Hematopoietic multipotent progenitor cell treated with erythropoietin and hydrocortisone succinate and interleukin-3 and kit ligand, for 6 days (in vitro differentiated cells): ENCODE data around the gene BCO1.

Experiments used
- DNase-seq: peaks from one replicate; pipeline ENCODE4 v3.0.0-alpha.2; 2015

Gene BCO1

DNA sequence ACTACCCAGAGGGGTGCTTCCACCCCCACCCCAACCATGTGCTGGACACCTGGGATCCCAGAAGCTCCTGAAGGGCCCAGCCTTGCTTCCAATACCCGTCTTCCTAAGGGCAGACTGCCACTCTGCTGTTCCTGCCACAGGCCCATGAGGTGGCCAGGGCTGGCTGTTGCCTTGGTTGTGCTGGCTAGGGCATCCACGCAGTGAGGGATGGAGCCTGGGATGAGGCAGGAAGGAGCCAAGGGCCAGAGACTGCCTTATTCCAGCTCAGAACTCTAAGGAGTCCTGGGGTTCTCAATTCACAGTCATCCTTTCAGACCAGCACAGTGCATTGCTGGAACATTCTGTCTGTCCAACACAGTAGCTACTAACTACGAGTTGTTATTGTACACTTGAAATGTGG is 37.8 kb downstream of the BCO1 start:
- DNase-seq, result no peak

DNA sequence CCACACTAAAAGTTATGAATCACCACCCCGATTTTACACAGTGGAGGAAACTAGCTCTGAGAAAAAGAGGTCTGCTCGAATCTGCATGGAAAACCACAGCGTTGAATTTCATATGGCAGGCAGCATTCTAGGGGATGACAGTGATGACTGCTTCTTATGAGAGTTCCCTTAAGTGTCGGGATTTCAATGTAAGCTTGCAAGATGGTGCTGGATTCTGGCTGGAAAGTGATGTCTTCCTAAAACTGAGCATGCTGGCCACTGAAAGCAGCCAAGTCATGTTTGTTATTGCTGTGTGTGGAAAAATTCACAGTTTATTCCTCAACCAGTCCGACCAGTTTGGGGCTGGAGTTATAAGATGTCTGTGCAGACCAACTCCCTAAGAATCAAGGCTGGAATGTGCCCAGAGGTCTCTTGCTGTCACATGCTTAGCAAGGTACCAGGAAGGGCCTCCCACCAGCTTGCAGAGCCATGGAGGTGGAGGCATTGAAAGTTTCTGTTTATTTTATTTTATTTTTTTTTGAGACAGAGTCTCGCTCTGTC is 39.1 kb downstream of the BCO1 start:
- DNase-seq, result no peak

DNA sequence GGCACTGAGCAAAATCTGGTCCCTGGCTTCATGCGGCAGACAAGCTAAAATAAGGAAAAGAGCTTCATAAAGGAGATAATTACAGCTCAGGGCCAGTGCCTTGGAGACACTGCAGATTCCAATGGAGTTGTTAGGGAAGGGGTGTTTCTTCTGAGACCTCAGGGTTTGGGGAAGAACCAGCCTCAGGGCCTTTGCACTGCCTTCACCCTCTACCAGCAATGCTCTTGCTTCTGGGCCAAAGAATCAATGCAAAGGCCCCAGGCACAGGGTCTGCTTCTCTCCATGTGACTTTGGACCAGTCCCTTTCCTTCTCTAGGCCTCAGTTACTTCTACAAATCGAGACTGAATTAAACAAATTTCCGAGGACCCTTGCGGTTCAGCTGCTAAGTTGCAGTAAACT is 40.0 kb downstream of the BCO1 start:
- DNase-seq, result no peak

DNA sequence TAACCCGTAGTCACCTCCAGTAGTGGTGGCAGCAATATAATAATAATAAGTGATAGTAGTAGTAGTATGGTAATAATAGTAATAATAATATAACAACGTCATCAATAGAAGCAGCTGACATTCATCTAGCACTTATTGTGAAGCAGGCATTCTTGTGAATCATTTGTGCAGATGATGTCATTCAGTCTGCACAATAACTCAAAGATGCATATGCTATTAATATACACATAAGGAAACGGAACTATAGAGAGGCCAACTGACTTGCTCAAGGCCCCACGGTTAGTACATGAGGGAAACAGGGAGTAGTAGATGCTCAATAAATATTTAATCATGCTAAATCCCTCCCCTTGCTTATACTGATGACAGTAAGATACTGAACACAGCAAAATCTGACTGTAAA is 40.9 kb downstream of the BCO1 start:
- DNase-seq, result no peak

DNA sequence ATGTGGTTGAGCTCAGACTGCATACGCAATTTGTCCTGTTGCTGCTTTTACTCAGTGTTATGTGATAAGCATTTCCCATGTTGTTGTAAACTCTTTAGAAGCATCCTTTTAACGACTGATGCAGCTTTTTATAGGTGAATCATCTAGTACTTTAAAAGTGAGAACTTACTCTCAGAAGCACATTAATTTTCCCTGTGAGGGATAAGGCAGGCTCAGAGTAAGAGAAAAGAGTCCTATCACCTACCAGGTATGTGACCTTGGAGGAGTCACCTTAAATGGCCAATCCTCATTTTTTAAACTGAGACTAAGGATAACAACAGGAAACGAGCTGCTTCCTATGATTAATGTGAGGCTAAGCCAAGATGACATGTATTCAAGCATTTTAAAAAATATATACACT is 41.9 kb downstream of the BCO1 start:
- no peak for DNase-seq

DNA sequence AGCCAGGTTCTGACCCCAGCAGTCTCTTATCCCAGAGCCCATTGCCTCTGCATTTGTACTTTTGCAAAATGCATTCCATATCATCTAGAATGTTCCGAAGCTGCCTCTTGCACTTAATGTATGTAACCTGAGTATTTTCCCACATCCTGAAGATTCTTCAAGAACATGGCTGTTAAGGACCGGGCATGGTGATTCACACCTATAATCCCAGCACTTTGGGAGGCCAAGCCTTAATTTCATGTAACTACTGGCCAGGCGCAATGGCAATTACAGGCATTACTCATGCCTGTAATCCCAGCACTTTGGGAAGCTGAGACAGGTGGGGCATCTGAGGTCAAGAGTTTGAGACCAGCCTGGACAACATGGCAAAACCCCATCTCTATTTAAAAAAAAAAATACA is 44.6 kb downstream of the BCO1 start:
- no peak for DNase-seq

DNA sequence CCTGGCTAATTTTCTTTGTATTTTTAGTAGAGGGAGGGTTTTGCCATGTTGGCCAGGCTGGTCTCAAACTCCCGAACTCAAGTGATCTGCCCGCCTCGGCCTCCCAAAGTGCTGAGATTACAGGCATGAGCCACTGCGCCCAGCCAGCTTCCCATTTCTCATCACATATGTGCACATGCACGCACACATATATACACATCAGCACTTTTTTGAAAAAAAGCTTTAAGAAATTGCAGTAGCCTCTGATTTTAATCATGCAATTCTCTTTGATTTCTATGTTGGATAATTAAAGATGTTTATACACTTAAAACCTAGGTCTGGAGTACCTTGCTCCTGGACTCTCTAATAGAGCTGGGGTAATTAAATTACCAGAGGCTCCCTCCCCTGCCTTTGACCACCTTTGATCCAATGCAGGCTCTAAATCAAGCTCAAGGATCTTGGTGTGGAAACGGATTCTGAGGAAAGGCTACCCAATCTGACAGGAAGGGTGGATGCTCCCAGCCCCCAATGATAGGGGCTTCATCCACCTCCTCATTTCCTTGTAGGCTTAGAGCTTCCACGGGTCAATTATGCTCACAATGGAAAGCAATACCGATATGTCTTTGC is 46.6 kb downstream of the BCO1 start:
- DNase-seq, result no peak

DNA sequence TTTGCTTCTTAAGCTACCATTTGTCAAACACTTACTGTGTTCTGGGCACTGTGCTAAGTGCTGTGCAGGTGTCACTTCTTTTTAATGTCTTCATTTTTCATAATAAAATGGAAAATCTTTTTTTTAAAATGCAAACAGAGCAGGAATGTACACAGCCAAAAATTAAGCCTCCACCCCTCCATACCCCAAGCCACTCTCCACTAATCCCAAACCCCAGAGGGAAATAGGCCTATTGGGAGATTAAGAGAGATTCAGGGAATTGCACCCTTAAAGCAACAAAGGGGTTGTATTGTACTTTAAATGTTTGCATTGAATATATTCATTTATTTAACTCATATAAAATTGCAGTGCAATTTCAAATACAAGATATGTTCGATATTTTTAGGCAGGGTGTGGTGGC is 47.7 kb downstream of the BCO1 start:
- DNase-seq, result no peak

DNA sequence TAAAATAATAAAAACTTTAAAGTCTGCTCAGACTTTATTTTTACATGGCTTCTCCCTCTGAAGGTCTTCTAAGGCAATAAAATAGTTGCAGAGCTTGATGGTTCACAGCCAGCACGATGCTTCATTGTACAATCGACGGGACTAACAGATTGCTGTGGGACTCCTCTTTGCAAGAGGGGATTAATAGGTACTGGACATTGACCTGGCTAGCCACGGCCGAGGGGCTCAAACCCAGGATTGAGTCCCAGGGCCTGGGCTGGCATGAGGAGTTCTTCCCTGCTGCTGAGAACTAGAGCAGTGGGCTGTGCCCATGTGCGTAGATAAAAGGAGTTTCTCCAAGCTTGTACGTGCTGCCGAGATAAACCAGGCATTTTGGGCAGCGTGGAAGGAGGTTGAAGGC is 52.6 kb downstream of the BCO1 start:
- no peak for DNase-seq

DNA sequence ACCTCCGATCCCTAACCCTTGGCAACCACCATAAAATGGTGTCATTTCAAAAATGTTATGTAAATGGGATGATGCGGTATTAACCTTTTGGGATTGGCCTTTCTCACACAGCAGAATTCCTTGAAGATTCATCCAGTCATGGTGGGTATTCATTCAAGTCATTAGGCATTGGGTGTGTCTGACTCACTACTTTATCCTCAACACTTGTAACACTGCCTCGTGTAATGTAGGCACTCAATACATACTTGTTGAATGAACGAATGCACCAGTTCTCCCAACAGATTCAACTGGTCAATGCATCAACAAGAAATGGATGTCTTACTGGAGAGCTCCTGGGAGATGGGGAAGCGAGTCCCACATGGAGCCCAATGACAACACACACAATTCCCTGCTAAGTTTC is 54.4 kb downstream of the BCO1 start:
- DNase-seq, result no peak

DNA sequence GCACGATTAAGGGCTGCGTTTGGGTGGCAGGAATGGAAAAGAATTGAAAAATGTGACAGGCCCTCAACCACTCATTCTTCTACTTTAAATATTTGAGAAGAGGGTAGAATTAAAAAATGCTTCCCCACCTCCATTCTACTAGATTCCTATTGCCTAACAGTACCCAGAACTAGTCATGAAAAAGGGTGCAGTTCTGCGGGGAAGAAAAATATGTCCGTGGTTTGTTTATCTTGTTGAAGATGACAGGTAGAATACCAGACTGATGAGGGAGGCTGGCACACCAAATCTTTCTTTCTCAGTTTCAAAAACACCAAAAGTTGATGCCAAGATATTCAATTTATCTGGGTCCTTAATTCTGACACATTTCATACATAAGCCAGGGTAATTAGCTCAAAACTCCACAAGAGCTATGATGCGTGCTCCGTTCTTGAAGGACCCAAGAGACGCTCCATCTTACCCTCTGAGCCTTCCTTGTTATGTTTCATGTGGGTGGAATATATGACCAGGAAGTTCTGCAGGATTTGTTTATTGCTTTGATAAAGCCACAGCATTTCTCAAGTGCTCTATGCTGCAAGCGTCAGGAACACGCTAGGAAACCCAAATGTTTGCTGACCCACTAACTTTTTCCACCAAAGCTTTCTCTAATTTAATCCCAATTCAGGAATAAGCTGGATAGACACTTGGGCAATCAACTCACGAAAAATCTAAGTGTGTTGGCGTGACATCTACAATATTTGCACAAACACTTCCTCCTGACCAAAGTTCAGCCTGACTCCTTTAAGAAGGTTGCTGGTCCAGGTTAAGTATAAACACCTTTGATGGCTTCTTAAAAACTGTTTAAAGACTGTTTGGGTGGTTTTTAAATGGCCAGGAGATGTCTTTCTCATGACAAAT is 55.7 kb downstream of the BCO1 start:
- DNase-seq, result no peak

DNA sequence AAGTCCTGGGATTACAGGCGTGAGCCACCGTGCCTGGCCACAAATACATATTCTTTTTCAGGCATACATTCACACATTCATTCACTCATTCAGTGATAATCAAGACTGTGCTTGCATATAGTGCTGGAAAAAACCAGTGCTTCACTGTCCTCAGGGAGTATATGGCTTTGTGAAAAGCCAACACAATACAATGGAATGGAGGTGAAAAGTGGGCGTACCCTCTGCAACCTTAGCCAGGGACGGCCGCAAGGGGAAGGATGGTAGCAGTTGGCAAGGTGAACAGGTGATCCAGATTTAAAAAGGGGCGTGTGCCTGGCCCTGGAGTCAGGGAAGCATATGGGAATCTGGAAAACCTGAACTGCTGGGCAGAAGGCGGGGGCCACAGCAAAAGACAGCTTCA is 58.1 kb downstream of the BCO1 start:
- no peak for DNase-seq

DNA sequence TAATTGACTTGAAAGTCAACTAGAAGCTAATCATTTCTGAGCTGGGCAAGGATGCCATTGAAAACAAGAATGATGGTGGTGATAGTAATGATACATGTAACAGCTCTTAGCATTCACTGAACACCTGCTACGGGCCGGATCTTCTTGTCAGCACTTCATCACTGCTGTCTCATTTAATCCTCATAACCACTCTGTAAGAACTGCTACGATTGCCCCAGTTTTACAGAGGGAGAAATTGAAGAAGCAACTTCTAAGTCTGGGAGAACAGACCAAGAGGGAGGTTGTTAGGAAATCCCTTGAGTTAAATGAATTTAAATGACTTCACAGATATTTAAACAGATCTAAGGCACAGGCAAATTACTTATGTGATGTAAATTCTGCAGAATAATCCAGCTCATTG is 69.3 kb downstream of the BCO1 start:
- DNase-seq, result no peak

DNA sequence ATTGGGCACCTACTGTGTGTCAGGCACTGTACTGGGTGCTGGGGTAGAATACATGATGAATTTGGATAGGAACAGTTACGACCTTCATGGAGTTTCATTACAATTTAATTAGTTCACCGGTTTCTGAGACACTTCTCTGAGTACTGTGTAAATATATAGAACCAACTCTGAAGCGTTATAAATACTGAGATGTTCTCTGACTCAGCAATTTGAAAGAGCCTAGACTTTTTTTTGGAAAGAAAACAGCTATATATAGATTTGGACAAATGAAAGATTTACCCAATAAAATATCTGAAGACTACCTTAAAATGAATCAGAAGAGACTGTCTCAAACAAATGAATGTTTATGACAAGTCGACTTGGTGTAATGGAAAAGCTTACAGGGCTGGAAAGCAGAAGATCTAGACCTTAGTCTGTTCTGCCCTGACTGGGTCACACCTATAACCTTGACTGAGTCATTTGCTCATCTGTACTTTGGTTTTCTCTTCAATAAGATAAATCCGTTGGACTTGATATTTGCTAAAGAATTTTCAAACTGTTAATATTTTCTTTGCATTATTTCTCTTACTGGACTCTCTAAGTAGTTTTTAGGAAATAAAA is 71.7 kb downstream of the BCO1 start:
- DNase-seq, result no peak

DNA sequence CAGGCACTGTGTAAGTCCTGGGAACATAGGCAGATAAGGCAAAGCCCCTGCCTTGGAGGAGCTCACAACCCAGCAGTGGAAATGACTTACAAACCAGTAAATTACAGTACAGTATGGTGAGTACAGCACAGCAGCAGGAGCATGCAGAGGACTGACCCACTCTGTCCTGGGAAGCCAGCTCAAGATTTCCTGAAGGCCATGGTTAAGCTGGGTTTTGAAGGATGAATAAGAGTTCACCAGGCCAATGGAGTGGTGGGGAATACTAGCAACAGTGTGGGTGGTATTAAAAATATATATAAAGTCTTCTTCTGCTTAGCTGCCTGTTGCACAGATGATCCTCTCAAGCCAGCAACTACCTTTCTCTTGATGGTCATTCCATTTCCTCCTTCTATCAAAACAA is 73.3 kb downstream of the BCO1 start:
- DNase-seq, result no peak

DNA sequence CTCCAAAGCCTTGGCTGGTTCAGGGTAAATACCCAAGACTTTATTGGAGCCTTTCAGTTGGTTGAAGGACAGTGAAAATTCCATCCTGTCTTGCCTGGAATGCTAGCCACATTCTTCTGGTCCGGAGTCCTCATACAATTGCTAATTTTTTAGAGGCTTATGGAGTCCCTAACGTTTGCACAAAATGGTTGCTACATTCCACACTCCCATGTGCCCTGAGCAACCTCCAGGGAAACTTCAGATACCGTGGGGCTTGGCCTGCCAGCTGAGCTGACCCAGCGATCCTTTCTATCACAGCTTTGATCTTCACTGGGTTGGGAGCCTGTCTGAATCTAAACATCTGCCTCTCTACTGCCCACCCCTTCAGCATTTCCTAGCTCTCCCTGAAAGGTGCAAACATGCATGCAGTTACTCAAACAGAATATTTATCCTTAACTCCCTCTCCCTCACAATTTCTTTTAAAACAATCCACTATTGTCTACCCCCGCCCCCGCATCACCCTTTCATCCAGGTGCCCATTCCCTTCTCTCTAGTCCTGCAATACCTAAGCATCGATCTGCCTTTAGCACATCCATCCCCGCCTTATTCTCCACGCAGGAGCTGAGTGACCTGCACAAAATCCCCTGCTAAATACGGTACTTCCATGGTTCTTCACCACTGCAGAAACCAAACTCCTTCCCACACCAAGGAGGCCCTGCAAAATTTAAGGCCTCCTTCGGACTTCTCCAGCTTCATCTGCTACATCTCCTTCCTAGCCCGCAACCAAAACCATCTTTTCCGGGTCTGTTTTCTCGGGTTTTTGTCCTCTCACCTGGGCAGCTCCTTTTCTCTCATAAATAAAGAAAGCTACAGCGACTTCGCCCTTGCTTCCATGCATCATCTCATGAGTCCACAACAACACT is 75.5 kb downstream of the BCO1 start:
- peak; percentile 37 for DNase-seq

DNA sequence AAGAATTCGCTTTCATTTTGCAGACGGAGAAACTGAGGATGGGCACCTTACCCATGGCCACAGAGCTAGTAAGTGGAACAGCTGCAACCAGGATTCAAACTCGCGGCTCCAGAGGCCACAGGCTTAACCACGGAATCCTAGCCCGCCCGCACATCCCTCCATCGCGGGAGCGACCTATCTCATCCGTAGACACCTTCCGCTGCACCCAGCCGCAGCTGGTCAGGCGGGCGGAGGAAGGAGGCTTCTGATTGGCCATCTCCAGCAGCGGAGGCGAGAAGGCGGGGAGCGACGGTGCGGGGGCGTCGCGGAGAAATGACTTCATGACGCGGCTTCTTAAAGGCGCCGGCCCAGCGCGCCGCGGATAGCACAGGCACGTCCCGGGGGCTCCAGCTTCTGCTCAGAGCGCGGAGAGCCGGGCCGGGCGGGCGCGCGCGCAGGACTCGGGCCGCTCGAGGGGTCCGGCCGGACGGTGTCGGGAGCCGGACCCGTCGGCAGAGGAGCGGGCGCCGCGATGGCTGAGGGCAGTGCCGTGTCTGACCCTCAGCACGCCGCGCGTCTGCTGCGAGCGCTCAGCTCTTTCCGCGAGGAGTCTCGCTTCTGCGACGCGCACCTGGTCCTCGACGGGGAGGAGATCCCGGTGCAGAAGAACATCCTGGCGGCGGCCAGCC is 76.2 kb downstream of the BCO1 start, which contains the start of gene GAN:
Gene GAN, plus strand, starts transcription at position 360 of the 668 bp plus-strand sequence. Its CDS starts 152 bp downstream, at position 512.
- peak; percentile 97 for DNase-seq

DNA sequence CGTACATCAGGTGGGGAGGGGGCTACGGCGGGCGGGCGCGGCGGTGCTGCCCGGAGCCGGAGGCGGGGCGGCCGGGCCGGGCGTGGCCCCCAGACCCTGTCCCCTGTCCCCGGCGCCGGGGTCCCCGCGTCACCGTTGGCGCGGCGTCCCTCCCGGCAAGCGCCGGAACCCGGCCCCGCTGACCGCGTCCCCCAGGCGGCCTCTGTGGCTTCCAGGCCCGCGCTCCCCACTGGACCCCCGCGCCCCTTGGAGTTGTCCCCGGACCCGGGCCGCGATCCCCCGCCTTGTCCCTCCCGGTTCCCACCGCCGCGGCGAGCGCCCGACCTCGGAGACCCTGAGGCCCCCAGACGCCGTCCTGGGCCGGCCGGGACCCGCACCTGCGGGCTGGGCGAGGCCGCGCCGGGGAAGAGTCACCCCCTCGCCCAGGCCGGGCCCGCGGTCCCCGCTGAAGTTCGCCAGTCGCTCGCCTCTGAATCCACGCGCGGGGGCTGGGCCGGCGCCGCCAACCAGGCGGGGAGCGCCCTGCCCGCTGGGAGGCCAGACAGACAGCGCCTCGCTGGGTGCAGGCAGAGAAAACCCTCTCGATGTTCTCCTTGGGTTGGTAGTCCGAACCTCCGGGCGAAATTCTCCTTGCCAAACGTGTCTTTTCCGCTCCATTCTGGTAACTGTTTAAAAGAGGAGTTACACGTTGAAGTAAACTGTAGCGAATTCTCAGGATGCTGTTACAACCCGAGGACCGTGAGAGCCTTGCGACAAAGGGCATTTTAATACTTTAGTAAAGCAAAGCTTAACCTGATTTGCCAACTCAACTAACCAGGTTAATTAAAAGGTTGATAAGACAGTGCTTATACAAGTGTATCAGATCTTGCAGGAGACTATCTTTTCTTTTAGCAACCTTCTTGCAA is 77.0 kb downstream of the BCO1 start:
- DNase-seq, result peak; percentile 67

DNA sequence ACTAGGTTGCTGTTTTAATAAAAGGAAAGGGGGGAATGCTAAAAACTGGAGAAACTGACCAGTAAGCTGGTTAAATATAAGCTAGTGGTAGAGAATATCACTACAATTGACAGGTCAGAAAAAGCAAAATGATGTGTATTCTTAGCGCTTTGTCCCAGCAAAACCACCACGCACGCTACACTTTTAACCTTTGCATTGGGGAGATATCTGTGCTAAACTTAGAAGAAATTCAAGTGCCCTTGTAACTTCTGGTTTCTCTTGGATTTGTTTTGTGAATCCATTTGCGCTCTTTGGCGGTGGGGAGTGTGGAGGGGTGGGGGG is 77.6 kb downstream of the BCO1 start:
- DNase-seq, result peak; percentile 5

DNA sequence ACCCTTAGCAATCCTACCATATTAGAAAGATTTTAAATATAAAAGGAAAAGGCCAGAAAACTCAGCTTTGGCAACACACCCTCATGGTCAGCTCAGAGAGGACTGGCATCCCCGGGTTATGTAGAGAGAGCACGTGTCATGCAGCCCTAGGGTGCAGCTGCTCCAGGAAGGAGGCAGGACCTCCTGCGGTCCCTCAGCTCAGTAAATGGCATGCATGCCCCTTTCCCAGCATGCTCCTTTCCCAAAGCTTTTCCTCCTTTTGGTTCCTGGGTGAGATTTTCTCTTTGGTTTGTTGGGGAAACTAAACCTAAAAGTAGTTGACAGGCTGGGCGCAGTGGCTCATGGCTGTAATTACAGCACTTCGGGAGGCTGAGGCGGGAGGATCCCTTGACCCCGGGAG is 80.2 kb downstream of the BCO1 start:
- no peak for DNase-seq

DNA sequence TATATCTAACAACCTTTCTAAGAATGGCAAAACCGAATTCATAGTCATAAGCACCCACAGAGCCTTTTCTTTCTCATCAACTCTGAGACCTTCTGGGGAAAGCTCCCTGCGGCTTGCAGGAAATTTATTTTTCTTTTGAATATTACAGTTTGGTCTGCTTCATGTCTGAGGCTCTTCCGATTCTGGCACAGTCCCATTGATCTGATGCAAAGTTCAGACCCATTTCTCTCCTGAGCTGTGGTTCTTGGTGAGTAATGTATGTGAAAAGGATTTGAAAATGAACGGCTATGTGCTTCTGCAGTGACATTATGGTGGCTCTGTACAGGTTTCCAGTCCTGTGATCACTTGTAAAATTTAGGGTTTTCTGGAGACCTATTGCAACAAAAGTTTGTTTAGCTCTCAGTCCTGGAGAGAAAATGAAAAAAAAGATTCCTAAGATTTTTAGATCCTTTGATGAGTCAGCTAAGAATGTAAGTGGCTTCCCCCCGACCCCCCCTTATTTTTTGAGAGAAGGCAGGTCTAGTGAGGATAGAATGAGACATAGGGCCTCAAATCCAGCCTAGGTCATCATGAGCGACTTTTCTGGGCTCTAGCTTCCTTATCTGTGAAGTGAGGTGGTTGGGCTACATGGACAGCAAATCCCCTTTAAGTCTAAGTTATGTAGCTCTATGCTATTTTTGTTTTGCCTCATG is 80.9 kb downstream of the BCO1 start:
- DNase-seq, result no peak
